Measurements from ENCODE around the gene ACTN4. TPM values are rescaled to one million over a fixed set of nuclear protein-coding genes. Genes with fewer than 3 reads are reported as not detected.

The ACTN4 gene
- total and polyA plus RNA-seq, 2 donors (not counting 3 experiments of a cell fraction or from before 2014, with no cell fraction given) = 313 to 748 TPM

DNA sequence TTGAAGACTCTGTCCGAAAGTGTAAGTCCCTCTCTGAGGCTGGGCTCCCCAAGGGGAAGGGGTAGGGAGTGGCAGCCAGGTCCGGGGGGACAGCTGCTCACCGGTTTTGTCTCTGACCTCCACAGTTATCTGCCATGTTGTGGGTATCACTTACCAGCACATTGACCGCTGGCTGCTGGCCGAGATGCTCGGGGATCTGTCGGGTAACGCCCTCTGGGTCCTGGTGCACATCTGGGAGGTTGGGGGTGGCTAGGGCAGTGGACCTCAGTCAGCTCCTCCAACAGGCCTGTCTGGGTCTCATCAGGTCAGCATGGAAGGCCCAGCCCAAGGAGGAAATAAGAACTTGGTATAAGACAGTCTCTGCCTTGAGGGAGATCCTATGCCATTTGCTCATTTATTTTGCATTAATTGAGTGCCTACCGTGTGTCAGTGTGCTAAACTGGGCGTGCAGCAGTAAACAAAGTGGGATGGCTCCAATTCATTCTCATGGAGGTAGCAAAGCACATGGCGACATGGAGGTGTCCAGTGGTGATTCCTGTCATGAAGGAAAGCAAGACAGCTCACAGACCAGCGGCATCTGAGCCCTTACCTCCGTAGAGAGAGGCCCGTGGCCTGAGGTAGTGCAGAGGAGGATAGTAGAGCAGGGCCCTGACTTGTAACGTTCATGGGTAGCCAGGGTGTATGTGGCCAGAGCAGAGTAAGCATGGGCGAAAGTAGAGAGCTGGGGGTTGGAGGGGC lies 14.8 kb upstream of the ACTN4 start:
- intact Hi-C loops (cut with micrococcal nuclease) (loop anchor here (10.0 kb wide), 1 partner anchor 398 kb away; no protein-coding TSS in a partner anchor), dilution Hi-C loops (cut with MboI; ENCODE audit: extremely low pct_ligation_motif_present, low sequenced_read_pairs) (no loop called here)
- Histone ChIP-seq H3K4me1 (ENCODE audit: control insufficient read depth, extremely low read depth, insufficient read depth, low read length) (no peaks in the 10 kb centered on the region), H3K4me3 (replicated peaks in 1 of 3; ENCODE audit: insufficient read depth in 1 of 3, low read depth in 1 of 3, low read length in 3 of 3) (no peak overlapping the region), H3K4me2 (ENCODE audit: insufficient read depth, low read length) (no peak overlapping the region), H4K20me1 (replicated peaks; ENCODE audit: control insufficient read depth, extremely low read depth, insufficient read depth, low read length) (no peaks in the 10 kb centered on the region), H2AFZ (ENCODE audit: low read depth, low read length) (no peak overlapping the region), H3K9me1 (replicated peaks; ENCODE audit: control insufficient read depth, extremely low read depth, insufficient read depth, low read length) (no peaks in the 10 kb centered on the region), H3K9ac (replicated peaks; ENCODE audit: extremely low read depth, insufficient read depth, low read length) (no peak overlapping the region), H3K79me2 (ENCODE audit: control insufficient read depth, insufficient read depth, low read length) (no peaks in the 10 kb centered on the region), H3K36me3 (ENCODE audit: control insufficient read depth in 2 of 2, extremely low read depth in 1 of 2, insufficient read depth in 2 of 2, low read length in 2 of 2) (peaks cover 9 to 21% of the 10 kb centered on the region in 2 experiments), H3K27ac (ENCODE audit: insufficient read depth, low read depth, low read length) (no peak overlapping the region), H3K27me3 (ENCODE audit: control insufficient read depth in 2 of 2, insufficient read depth in 2 of 2, low read length in 2 of 2) (no peaks in the 10 kb centered on the region), H3K9me3 (replicated peaks; ENCODE audit: control insufficient read depth, insufficient read depth, low read length) (no peaks in the 10 kb centered on the region)
- ChIA-PET POLR2A (no interaction called here), CTCF (interaction anchor here (2.2 to 3.8 kb wide), 3 partner anchors 13 to 229 kb away, joined by 23 to 66 read pairs (median 42); partner anchors contain the start of genes EIF3K and FAM98C)
- no TSS peak for BruUV-seq (replicated peaks)
- TF ChIP-seq MYC (IDR thresholded peaks at IDR 0.05; ENCODE audit: low read depth, low read length) = no peak
- no peak for TF ChIP-seq POLR2AphosphoS5 (IDR thresholded peaks at IDR 0.05; ENCODE audit: insufficient read depth, low read depth, low read length)
- no peak for TF ChIP-seq GATA2 (IDR thresholded peaks at IDR 0.05; ENCODE audit: insufficient read depth, insufficient read length, low read depth, low read length)
- no peak for TF ChIP-seq EZH2 (IDR thresholded peaks at IDR 0.05; ENCODE audit: borderline replicate concordance, low read depth, low read length, severe bottlenecking)
- no peak for TF ChIP-seq JUN (IDR thresholded peaks at IDR 0.05; ENCODE audit: borderline replicate concordance, insufficient read depth, insufficient read length, low read depth)
- no peak for TF ChIP-seq POLR2A (IDR thresholded peaks at IDR 0.05; ENCODE audit: low read depth, low read length)
- TF ChIP-seq, protein P1, sequence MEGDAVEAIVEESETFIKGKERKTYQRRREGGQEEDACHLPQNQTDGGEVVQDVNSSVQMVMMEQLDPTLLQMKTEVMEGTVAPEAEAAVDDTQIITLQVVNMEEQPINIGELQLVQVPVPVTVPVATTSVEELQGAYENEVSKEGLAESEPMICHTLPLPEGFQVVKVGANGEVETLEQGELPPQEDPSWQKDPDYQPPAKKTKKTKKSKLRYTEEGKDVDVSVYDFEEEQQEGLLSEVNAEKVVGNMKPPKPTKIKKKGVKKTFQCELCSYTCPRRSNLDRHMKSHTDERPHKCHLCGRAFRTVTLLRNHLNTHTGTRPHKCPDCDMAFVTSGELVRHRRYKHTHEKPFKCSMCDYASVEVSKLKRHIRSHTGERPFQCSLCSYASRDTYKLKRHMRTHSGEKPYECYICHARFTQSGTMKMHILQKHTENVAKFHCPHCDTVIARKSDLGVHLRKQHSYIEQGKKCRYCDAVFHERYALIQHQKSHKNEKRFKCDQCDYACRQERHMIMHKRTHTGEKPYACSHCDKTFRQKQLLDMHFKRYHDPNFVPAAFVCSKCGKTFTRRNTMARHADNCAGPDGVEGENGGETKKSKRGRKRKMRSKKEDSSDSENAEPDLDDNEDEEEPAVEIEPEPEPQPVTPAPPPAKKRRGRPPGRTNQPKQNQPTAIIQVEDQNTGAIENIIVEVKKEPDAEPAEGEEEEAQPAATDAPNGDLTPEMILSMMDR (IDR thresholded peaks at IDR 0.05; ENCODE audit: extremely low read depth in 1 of 2, insufficient read depth in 1 of 2, low read depth in 1 of 2, low read length in 2 of 2) = no peak
- no peak for TF ChIP-seq FOS (IDR thresholded peaks at IDR 0.05; ENCODE audit: borderline replicate concordance, insufficient read depth, low read length)
- TF ChIP-seq, protein P2, sequence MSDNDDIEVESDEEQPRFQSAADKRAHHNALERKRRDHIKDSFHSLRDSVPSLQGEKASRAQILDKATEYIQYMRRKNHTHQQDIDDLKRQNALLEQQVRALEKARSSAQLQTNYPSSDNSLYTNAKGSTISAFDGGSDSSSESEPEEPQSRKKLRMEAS (IDR thresholded peaks at IDR 0.05; ENCODE audit: insufficient read depth, insufficient read length) = no peak
- DNase-seq (ENCODE audit: low read depth, low spot score) = no peak
- FAIRE-seq = no peak
